ENCODE measurements around the gene PPP2R3B.
"Not testable (repeated sequence)": the region's sequence is repeated elsewhere in the genome, so short reads cannot be mapped to it uniquely, and the experiment has no call there.

PPP2R3B gene

GRCh38 chrX:329291-329910 lies 57.3 kb downstream of the PPP2R3B start:
- DNase-seq (ENCODE audit: insufficient read length, low spot score) (no peak), FAIRE-seq (no peak)

GRCh38 chrX:327660-328126 lies 59.0 kb downstream of the PPP2R3B start:
- FAIRE-seq (no peak), DNase-seq (ENCODE audit: insufficient read length, low spot score) (no peak)

GRCh38 chrX:324664-325063 lies 62.0 kb downstream of the PPP2R3B start:
- not testable (repeated sequence) for FAIRE-seq; DNase-seq (ENCODE audit: insufficient read length, low spot score)

GRCh38 chrX:323721-324628 lies 62.7 kb downstream of the PPP2R3B start:
- no peak for DNase-seq (ENCODE audit: insufficient read length, low spot score)
- no peak for FAIRE-seq

- DNase-seq (ENCODE audit: insufficient read length, low spot score) (no peak), FAIRE-seq (no peak)
These were observed 66.5 kb downstream of the PPP2R3B start for GRCh38 chrX:320126-320783.

GRCh38 chrX:319579-320125 lies 67.1 kb downstream of the PPP2R3B start:
- no peak for FAIRE-seq

GRCh38 chrX:318739-319578 lies 67.7 kb downstream of the PPP2R3B start, which contains the start of gene GTPBP6:
Gene GTPBP6, minus strand, starts transcription at chrX:318796. Its CDS starts 9 bp downstream, at chrX:318787.
- FAIRE-seq (no peak), DNase-seq (ENCODE audit: insufficient read length, low spot score) (peak; percentile 86)

More at GRCh38 chrX:319579-320125, 67.1 kb downstream of the PPP2R3B start:
- DNase-seq (ENCODE audit: insufficient read length, low spot score) = no peak

GRCh38 chrX:318068-318738 lies 68.5 kb downstream of the PPP2R3B start:
- DNase-seq (ENCODE audit: insufficient read length, low spot score) (no peak), FAIRE-seq (no peak)

GRCh38 chrX:317424-318067 lies 69.2 kb downstream of the PPP2R3B start:
- DNase-seq (ENCODE audit: insufficient read length, low spot score) (peak; percentile 86), FAIRE-seq (no peak)

- no peak for DNase-seq (ENCODE audit: insufficient read length, low spot score)
- FAIRE-seq = no peak
These were observed 70.1 kb downstream of the PPP2R3B start for GRCh38 chrX:316351-317325.

GRCh38 chrX:314781-315595 lies 71.7 kb downstream of the PPP2R3B start:
- no peak for DNase-seq (ENCODE audit: insufficient read length, low spot score)
- FAIRE-seq = no peak

GRCh38 chrX:314049-314448 lies 72.7 kb downstream of the PPP2R3B start:
- no peak for FAIRE-seq
- no peak for DNase-seq (ENCODE audit: insufficient read length, low spot score)

- FAIRE-seq (no peak), DNase-seq (ENCODE audit: insufficient read length, low spot score) (no peak)
These were observed 73.2 kb downstream of the PPP2R3B start for GRCh38 chrX:313546-313945.

GRCh38 chrX:312621-313331 lies 73.9 kb downstream of the PPP2R3B start:
- no peak for FAIRE-seq
- DNase-seq (ENCODE audit: insufficient read length, low spot score) = no peak

- DNase-seq (ENCODE audit: insufficient read length, low spot score) (no peak), FAIRE-seq (no peak)
These were observed 75.3 kb downstream of the PPP2R3B start for GRCh38 chrX:311156-312129.

Data from GM19239 (cell line).